GM18511 (cell line): Measurements from ENCODE around the gene GPATCH3.
"Not testable (repeated sequence)": the region's sequence is repeated elsewhere in the genome, so short reads cannot be mapped to it uniquely, and the experiment has no call there.

Source experiments
- ATAC-seq: cut with Tn5 transposase; IDR thresholded peaks from one replicate; pipeline ENCODE4 v1.9.1; 2021; ENCODE audit warnings: mild to moderate bottlenecking, moderate library complexity; ENCODE audit not compliant: unreplicated experiment

Gene GPATCH3

DNA sequence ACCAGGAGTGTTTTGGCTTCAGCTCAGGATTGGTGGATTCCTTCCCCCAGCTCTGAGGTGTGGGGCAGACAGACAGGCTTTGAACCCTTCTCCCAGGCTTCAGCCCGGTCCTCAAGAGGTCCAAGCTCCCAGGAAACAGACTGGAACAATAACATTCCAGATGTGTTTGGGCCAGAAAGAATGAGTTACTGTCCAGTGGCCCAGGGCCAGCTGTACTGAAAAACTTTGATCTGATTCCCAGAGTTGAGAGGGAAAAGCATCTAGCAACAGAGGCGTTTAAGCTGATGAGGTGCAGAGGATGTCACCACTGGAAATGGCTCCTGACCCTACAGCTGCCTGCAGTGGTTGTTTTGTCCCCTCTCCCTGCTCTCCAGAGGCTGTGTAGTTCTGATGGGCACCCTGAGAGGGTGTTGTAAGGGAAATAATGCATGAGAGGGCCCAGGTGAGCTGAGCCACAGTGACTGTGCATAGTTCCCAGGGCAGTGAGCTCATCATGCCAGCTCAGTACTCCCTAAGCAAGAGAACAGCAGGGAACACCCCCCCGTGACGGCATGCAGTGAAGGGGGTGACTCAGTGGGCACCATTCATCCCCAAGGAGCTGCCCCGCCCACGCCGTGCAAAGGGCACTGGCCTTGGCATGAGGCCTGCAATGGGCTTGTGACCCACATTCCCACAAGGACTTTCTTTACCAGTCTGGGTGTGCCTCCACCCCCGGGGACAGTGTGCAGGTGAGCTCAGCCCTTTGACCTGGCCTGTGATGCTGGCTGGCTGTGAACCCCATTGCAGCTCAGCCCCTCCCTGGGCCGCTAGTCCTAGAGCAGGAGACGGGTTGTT, 51.1 kb downstream of the GPATCH3 start:
- ATAC-seq: no peak

DNA sequence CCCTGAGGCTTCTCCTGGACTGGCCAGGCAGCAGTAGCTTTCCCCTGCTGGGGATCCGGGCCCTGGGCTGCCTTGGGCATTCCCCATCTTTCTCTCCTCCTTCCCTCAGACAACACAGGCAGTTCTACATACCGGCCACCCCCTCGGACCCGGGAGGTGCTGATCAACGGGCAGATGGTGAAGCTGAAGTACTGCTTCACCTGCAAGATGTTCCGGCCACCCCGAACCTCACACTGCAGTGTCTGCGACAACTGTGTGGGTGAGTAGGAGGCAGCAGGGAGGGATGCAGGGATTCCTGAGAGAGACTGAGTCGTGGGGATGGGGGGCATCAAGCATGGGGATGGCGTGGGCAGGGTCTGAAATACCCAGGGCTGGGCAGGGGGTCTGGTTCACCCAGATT, 51.8 kb downstream of the GPATCH3 start:
- no peak for ATAC-seq

DNA sequence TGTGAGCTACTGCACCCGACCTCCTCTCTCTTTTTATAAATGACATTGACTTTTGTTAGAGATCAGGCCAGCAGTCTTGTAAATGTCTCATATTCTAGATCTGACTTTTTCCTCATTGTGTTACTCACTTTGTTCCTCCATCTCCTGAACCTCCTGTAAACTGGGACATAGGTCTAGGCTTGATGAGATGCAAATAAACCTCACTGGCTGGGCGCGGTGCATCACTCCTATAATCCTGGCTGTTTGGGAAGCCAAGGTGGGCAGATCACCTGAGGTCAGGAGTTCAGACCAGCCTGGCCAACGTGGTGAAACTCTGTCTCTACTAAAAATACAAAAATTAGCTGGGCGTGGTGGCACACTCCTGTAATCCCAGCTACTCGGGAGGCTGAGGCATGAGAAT, 52.4 kb downstream of the GPATCH3 start:
- ATAC-seq: not testable (repeated sequence)

DNA sequence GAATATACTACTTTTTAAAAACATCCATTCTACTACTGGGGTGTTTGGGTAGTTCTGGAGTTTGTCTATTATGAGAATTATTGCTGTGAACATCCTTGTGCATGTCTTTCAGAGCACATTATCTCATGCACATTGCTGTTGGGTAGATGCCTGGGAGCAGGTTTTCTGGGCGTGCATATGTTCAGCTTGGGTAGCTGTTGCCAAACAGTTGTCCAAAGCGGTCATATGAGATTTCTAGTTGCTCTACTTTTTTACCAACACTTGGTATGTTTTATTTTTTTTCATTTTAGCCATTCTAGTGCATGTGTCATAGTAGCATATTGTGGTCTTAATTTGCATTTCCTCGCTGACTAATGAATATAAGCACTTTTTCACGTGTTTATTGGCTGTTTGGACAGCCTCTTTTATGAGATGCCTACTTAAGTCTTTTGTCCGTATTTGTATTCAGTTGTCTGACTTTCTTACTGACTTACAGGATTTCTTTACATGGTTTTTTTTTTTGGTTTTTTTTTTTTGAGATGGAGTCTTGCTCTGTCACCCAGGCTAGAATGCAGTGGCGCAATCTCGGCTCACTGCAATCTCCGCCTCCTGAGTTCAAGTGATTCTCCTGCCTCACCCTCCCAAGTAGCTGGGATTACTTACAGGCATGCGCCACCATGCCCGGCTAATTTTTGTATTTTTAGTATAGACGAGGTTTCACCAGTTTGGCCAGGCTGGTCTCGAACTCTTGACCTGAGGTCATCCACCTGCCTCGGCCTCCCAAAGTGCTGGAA, 55.7 kb downstream of the GPATCH3 start:
- ATAC-seq: no peak
